H9 (cell line): ENCODE measurements around the gene OPN1SW. TPM values are rescaled to one million over a fixed set of nuclear protein-coding genes. Genes with fewer than 3 reads are reported as not detected.

Source experiments
- DNase-seq: peaks from one replicate; pipeline ENCODE4 v3.0.0-alpha.2; 2017
- H2AFZ ChIP-seq: one replicate; pipeline ENCODE4 v1.6.1; 2013; ENCODE audit warnings: mild to moderate bottlenecking, low read length, control low read depth, moderate library complexity
- H2AK5ac ChIP-seq: 2 replicates; pipeline ENCODE4 v1.6.1; 2013; ENCODE audit warnings: low read length, control low read depth, mixed read lengths; ENCODE audit not compliant: insufficient read length
- H2BK120ac ChIP-seq: one replicate; pipeline ENCODE4 v1.6.1; 2013; ENCODE audit warnings: low read depth, mild to moderate bottlenecking, low read length, control low read depth, inconsistent platforms; ENCODE audit not compliant: poor library complexity, severe bottlenecking
- H2BK12ac ChIP-seq: 2 replicates; pipeline ENCODE4 v1.6.1; 2013; ENCODE audit warnings: low read length, control low read depth, mixed read lengths, low read depth; ENCODE audit not compliant: insufficient read length
- H2BK15ac ChIP-seq: 2 replicates; pipeline ENCODE4 v1.6.1; 2013; ENCODE audit warnings: low read depth, low read length, control low read depth
- H2BK20ac ChIP-seq: one replicate; pipeline ENCODE4 v1.6.1; 2013; ENCODE audit warnings: low read depth, mild to moderate bottlenecking, low read length, control low read depth, inconsistent platforms; ENCODE audit not compliant: poor library complexity, severe bottlenecking
- H2BK5ac ChIP-seq: 2 replicates; pipeline ENCODE4 v1.6.1; 2013; ENCODE audit warnings: low read length, control low read depth, mixed read lengths; ENCODE audit not compliant: insufficient read length
- H3K14ac ChIP-seq: 2 replicates; pipeline ENCODE4 v1.6.1; 2013; ENCODE audit warnings: low read length, control low read depth; ENCODE audit not compliant: insufficient read depth
- H3K18ac ChIP-seq: 2 replicates; pipeline ENCODE4 v1.6.1; 2013; ENCODE audit warnings: low read depth, mild to moderate bottlenecking, mixed read lengths, low read length, control low read depth; ENCODE audit not compliant: insufficient read length
- H3K23ac ChIP-seq: 2 replicates; pipeline ENCODE4 v1.6.1; 2013; ENCODE audit warnings: low read length, control low read depth, mixed read lengths, low read depth; ENCODE audit not compliant: insufficient read length
- H3K23me2 ChIP-seq: 2 replicates; pipeline ENCODE4 v1.6.1; 2013; ENCODE audit warnings: low read depth, mild to moderate bottlenecking, mixed read lengths, low read length, control low read depth; ENCODE audit not compliant: insufficient read length, poor library complexity, severe bottlenecking
- H3K27ac ChIP-seq: 2 replicates; pipeline ENCODE4 v1.5.1; 2013; ENCODE audit warnings: low read length, control low read depth, mixed read lengths, low read depth; ENCODE audit not compliant: insufficient read length
- H3K27me3 ChIP-seq: 2 replicates; pipeline ENCODE4 v1.6.1; 2013; ENCODE audit warnings: low read length, control low read depth, inconsistent platforms; ENCODE audit not compliant: insufficient read depth
- H3K4ac ChIP-seq: 2 replicates; pipeline ENCODE4 v1.6.1; 2013; ENCODE audit warnings: low read depth, mild to moderate bottlenecking, control low read depth, inconsistent platforms, low read length, moderate library complexity
- H3K4me1 ChIP-seq: 2 replicates; pipeline ENCODE4 v1.6.1; 2013; ENCODE audit warnings: low read length, control low read depth, inconsistent platforms; ENCODE audit not compliant: insufficient read depth
- H3K4me2 ChIP-seq: 2 replicates; pipeline ENCODE4 v1.6.1; 2013; ENCODE audit warnings: low read length, control low read depth, mixed read lengths; ENCODE audit not compliant: insufficient read length, insufficient read depth
- H3K56ac ChIP-seq: 2 replicates; pipeline ENCODE4 v1.6.1; 2013; ENCODE audit warnings: low read depth, mild to moderate bottlenecking, mixed read lengths, low read length, control low read depth; ENCODE audit not compliant: insufficient read length
- H3K79me1 ChIP-seq: 2 replicates; pipeline ENCODE4 v1.6.1; 2013; ENCODE audit warnings: low read depth, mild to moderate bottlenecking, moderate library complexity, low read length, control low read depth, inconsistent platforms; ENCODE audit not compliant: insufficient read depth, poor library complexity, severe bottlenecking
- H3K79me2 ChIP-seq: 2 replicates; pipeline ENCODE4 v1.6.1; 2013; ENCODE audit warnings: low read length, control low read depth, inconsistent platforms; ENCODE audit not compliant: insufficient read depth
- H3K9ac ChIP-seq: 2 replicates; pipeline ENCODE4 v1.6.1; 2013; ENCODE audit warnings: low read length, control low read depth, mixed read lengths; ENCODE audit not compliant: insufficient read length; ENCODE audit errors: extremely low read depth
- H3K9me3 ChIP-seq: one replicate; pipeline ENCODE4 v1.6.1; 2013; ENCODE audit warnings: low read depth, low read length, inconsistent platforms; ENCODE audit not compliant: control insufficient read depth
- H3T11ph ChIP-seq: one replicate; pipeline ENCODE4 v1.6.1; 2013; ENCODE audit warnings: mild to moderate bottlenecking, low read length, control low read depth, inconsistent platforms
- H4K20me1 ChIP-seq: one replicate; pipeline ENCODE4 v1.6.1; 2013; ENCODE audit not compliant: control insufficient read depth, insufficient read length, insufficient read depth
- H4K5ac ChIP-seq: 2 replicates; pipeline ENCODE4 v1.6.1; 2013; ENCODE audit warnings: low read depth, mild to moderate bottlenecking, mixed read lengths, low read length, control low read depth; ENCODE audit not compliant: insufficient read length
- H4K8ac ChIP-seq: replicated peaks from 2 replicates; pipeline ENCODE4 v1.6.1; 2013; ENCODE audit warnings: low read length, control low read depth, mixed read lengths, low read depth; ENCODE audit not compliant: insufficient read length
- H4K91ac ChIP-seq: 2 replicates; pipeline ENCODE4 v1.6.1; 2013; ENCODE audit warnings: low read depth, mild to moderate bottlenecking, moderate library complexity, mixed read lengths, low read length, control low read depth; ENCODE audit not compliant: insufficient read length
- H3K27ac Mint-ChIP-seq, 3 experiments: 2 replicates in 2 of 3; 3 replicates in 1 of 3; pipeline ENCODE4 v1.8.0; 2020 to 2021; ENCODE audit warnings: mixed read lengths in 3 of 3, mild to moderate bottlenecking in 1 of 3, moderate library complexity in 1 of 3
- H3K27me3 Mint-ChIP-seq: 2 replicates; pipeline ENCODE4 v1.8.0; 2021; ENCODE audit warnings: low read depth, mild to moderate bottlenecking, moderate library complexity, mixed read lengths
- H3K36me3 Mint-ChIP-seq, 3 experiments: 2 replicates in 2 of 3; 3 replicates in 1 of 3; pipeline ENCODE4 v1.8.0; 2020 to 2021; ENCODE audit warnings: low read depth in 3 of 3, mixed read lengths in 3 of 3; ENCODE audit not compliant: insufficient read depth in 1 of 3
- H3K4me1 Mint-ChIP-seq, 2 experiments: 2 replicates each; pipeline ENCODE4 v1.8.0; 2020; ENCODE audit warnings: mixed read lengths in 2 of 2
- H3K4me3 Mint-ChIP-seq, 2 experiments: 2 replicates in 1 of 2; 3 replicates in 1 of 2; pipeline ENCODE4 v1.8.0; 2020 to 2021; ENCODE audit warnings: mild to moderate bottlenecking in 2 of 2, mixed read lengths in 2 of 2, moderate library complexity in 1 of 2
- H3K9me3 Mint-ChIP-seq, 2 experiments: 2 replicates in 1 of 2; 3 replicates in 1 of 2; pipeline ENCODE4 v1.8.0; 2020; ENCODE audit warnings: mild to moderate bottlenecking in 2 of 2, mixed read lengths in 2 of 2, moderate library complexity in 1 of 2
- WGBS: extraction: QIAGEN DNeasy Blood & Tissue Kit; methylation state at CpG from one replicate; pipeline ENCODE4 v1.1.7; 2013; ENCODE audit warnings: missing lambda C conversion rate, low lambda C conversion rate, mixed read lengths; ENCODE audit not compliant: insufficient read length; ENCODE audit errors: extremely low coverage; 5-methylcytosine and 5-hydroxymethylcytosine counted together
- total RNA-seq: library from RNA; stranded (reverse); gene quantifications from 2 replicates; pipeline ENCODE4 v1.2.1, GENCODE V29; 2021
- TF ChIP-seq, protein P1 (sequence below): fragments of 200-600 bp; sonication (generic); conservative IDR thresholded peaks from 3 replicates; pipeline ENCODE4 v1.8.0; 2021; ENCODE audit warnings: antibody characterized with exemption, mild to moderate bottlenecking

OPN1SW gene
- total RNA-seq, 1 experiment from 2014 or later: not detected

DNA sequence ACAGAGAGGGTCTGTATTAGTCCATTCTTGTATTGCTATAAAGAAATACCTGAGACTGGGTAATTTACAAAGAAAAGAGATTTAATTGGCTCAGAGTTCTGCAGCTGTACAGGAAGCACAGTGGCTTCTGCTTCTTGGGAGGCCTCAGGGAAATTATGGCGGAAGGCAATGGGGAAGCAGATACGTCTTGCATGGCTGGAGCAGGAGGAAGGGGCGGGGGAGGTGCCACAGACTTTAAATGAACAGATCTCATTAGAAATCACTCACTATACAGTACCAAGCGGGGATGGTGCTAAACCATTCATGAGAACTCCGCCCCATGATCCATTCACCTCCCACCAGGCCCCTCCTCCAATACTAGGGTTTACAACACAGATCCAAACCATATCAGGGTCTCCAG lies 40.2 kb downstream of the OPN1SW start:
- WGBS: no CpG with 5 or more reads among the region's 5 CpGs
- no peak overlapping the region for H3K56ac ChIP-seq
- H2BK20ac ChIP-seq: no peak overlapping the region
- H4K20me1 ChIP-seq: no peaks in the 10 kb centered on the region
- no peak overlapping the region for H3K18ac ChIP-seq
- no peak overlapping the region for H2BK15ac ChIP-seq
- H2AFZ ChIP-seq: no peak overlapping the region
- H3T11ph ChIP-seq: no peak overlapping the region
- H4K8ac ChIP-seq: no peak overlapping the region
- H3K4ac ChIP-seq: no peak overlapping the region
- H3K4me1 ChIP-seq: no peaks in the 10 kb centered on the region
- Mint-ChIP-seq H3K9me3 (no peaks in the 10 kb centered on the region), H3K27me3 (peaks cover 7% of the 10 kb centered on the region), H3K4me3 (no peak overlapping the region), H3K36me3 (no peaks in the 10 kb centered on the region), H3K4me1 (peaks cover 12 to 13% of the 10 kb centered on the region in 2 experiments), H3K27ac (no peak overlapping the region; a peak in 1 of 7 replicates)
- no peak overlapping the region for H2AK5ac ChIP-seq
- H2BK5ac ChIP-seq: no peak overlapping the region
- no peaks in the 10 kb centered on the region for H3K79me1 ChIP-seq
- H3K79me2 ChIP-seq: peaks cover 9% of the 10 kb centered on the region
- H3K9ac ChIP-seq: no peak overlapping the region
- no peak overlapping the region for H3K14ac ChIP-seq
- H3K9me3 ChIP-seq: no peaks in the 10 kb centered on the region
- no peaks in the 10 kb centered on the region for H3K27me3 ChIP-seq
- H3K27ac ChIP-seq: no peak overlapping the region
- no peak overlapping the region for H3K23ac ChIP-seq
- DNase-seq: no peak
- H3K23me2 ChIP-seq: peaks cover 8% of the 10 kb centered on the region
- H3K4me2 ChIP-seq: no peak overlapping the region
- H2BK120ac ChIP-seq: no peak overlapping the region
- no peak overlapping the region for H2BK12ac ChIP-seq
- H4K91ac ChIP-seq: no peak overlapping the region
- no peak overlapping the region for H4K5ac ChIP-seq
- TF ChIP-seq, protein P1, sequence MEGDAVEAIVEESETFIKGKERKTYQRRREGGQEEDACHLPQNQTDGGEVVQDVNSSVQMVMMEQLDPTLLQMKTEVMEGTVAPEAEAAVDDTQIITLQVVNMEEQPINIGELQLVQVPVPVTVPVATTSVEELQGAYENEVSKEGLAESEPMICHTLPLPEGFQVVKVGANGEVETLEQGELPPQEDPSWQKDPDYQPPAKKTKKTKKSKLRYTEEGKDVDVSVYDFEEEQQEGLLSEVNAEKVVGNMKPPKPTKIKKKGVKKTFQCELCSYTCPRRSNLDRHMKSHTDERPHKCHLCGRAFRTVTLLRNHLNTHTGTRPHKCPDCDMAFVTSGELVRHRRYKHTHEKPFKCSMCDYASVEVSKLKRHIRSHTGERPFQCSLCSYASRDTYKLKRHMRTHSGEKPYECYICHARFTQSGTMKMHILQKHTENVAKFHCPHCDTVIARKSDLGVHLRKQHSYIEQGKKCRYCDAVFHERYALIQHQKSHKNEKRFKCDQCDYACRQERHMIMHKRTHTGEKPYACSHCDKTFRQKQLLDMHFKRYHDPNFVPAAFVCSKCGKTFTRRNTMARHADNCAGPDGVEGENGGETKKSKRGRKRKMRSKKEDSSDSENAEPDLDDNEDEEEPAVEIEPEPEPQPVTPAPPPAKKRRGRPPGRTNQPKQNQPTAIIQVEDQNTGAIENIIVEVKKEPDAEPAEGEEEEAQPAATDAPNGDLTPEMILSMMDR: no peak
